T-helper 2 cell treated with Interferon-gamma antibody and Interleukin-4, amounts not matched to agents 5 μg/mL and 100 μg/mL, for 36 hours (primary cell): ENCODE measurements around the gene RAB36.

Experiments
- DNase-seq: peaks from one replicate; pipeline ENCODE4 v3.0.0; 2021; ENCODE audit warnings: low spot score
- H3K27ac Mint-ChIP-seq: one replicate; pipeline ENCODE4 v1.8.0; 2021; ENCODE audit warnings: mild to moderate bottlenecking, mixed read lengths
- H3K27me3 Mint-ChIP-seq: one replicate; pipeline ENCODE4 v1.8.0; 2021; ENCODE audit warnings: low read depth, mixed read lengths
- H3K36me3 Mint-ChIP-seq: one replicate; pipeline ENCODE4 v1.8.0; 2021; ENCODE audit warnings: low read depth, mixed read lengths
- H3K4me1 Mint-ChIP-seq: one replicate; pipeline ENCODE4 v1.8.0; 2021; ENCODE audit warnings: low read depth, mixed read lengths
- H3K4me3 Mint-ChIP-seq: one replicate; pipeline ENCODE4 v1.8.0; 2022; ENCODE audit warnings: mild to moderate bottlenecking, moderate library complexity, mixed read lengths
- H3K9me3 Mint-ChIP-seq: one replicate; pipeline ENCODE4 v1.8.0; 2021; ENCODE audit warnings: mixed read lengths

Gene RAB36

GRCh38 chr22:23113067-23113846 lies 32.0 kb upstream of the RAB36 start:
- no peak overlapping the region for H3K27ac Mint-ChIP-seq
- H3K27me3 Mint-ChIP-seq, result no peaks in the 10 kb centered on the region
- no peaks in the 10 kb centered on the region for H3K4me1 Mint-ChIP-seq
- no peaks in the 10 kb centered on the region for H3K36me3 Mint-ChIP-seq
- no peaks in the 10 kb centered on the region for H3K9me3 Mint-ChIP-seq
- no peak for DNase-seq
- no peak overlapping the region for H3K4me3 Mint-ChIP-seq

- no peak overlapping the region for H3K4me3 Mint-ChIP-seq
- no peaks in the 10 kb centered on the region for H3K4me1 Mint-ChIP-seq
- no peaks in the 10 kb centered on the region for H3K36me3 Mint-ChIP-seq
- DNase-seq, result no peak
- no peak overlapping the region for H3K27ac Mint-ChIP-seq
- H3K9me3 Mint-ChIP-seq, result no peaks in the 10 kb centered on the region
- H3K27me3 Mint-ChIP-seq, result no peaks in the 10 kb centered on the region
Observed at GRCh38 chr22:23113847-23114720, 31.2 kb upstream of the RAB36 start.

DNA sequence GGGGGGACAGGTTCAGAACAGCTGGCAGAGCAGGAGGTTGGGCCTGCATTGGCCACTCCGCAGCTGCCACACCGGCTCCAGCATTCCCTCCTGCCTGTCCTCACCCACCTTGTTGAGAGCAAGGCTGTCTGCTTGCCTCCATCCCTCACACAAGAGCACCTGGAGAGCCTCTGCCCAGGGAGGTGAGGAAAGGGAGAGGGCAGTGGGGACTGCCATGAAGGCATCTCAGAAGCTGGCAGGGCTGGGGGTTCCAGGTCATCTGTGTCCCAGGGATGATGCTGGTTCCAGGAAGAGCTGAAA lies 30.6 kb upstream of the RAB36 start:
- H3K27ac Mint-ChIP-seq, result no peak overlapping the region
- DNase-seq, result no peak
- H3K27me3 Mint-ChIP-seq, result no peaks in the 10 kb centered on the region
- H3K9me3 Mint-ChIP-seq, result no peaks in the 10 kb centered on the region
- peaks cover 5% of the 10 kb centered on the region for H3K4me1 Mint-ChIP-seq
- H3K36me3 Mint-ChIP-seq, result no peaks in the 10 kb centered on the region
- no peak overlapping the region for H3K4me3 Mint-ChIP-seq

DNA sequence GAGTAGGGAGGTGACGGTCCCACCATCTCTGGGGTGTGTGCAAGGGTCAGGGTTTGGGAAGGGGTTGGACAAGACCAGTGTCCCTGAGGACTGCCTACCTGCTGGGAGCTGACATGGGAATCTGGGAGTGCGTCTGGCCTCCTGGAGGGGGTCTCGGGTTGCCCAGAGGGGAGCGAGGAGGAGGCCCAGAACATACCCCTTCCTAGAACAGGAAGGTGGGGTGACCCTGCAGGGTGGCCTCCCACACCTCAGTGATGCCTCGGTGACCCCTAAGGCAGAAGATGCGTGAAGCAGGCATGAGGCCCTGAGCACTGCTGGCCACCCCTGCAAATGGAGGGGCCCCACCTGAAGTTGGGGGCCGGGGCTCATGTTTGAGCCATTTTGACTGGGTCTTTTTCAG lies 29.9 kb upstream of the RAB36 start:
- H3K36me3 Mint-ChIP-seq, result no peaks in the 10 kb centered on the region
- H3K27ac Mint-ChIP-seq, result no peak overlapping the region
- H3K27me3 Mint-ChIP-seq, result no peaks in the 10 kb centered on the region
- H3K4me3 Mint-ChIP-seq, result no peak overlapping the region
- H3K4me1 Mint-ChIP-seq, result peaks cover 9% of the 10 kb centered on the region
- H3K9me3 Mint-ChIP-seq, result no peaks in the 10 kb centered on the region
- DNase-seq, result no peak

DNA sequence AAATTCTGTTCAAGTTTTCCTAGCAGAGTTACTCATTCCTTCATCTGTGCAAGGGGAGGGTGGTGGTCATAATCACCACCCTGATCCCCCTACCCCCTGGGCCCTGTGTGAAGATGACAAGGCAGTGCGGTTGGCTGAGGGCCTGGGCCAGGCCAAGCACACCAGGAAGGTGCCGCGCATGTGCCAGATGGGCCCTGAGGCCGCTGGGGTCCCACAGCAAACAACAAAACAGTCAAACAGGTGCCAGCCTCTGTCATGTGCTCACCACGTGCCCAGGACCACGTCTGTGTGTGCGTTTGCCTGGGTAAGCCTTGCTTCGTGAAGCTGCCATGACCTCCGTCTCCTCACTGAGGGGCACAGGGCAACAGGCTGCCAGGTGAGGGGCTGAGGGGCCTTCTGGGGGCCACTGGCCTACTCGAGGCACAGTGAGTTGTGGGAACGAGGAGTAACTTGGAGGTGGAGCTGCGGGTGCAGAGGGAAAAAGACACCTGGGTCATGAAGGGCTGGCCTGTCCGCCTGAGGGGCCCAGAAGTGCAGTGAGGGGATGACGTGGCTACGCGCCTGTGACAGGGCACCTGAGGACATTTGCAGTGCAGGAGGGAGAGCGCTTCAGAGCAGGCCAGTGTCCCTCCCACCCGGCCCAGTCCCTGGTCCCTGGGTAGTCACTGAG lies 29.3 kb upstream of the RAB36 start:
- Mint-ChIP-seq H3K27ac (no peak overlapping the region), H3K4me1 (peaks cover 9% of the 10 kb centered on the region), H3K4me3 (no peak overlapping the region), H3K9me3 (no peaks in the 10 kb centered on the region), H3K36me3 (no peaks in the 10 kb centered on the region), H3K27me3 (no peaks in the 10 kb centered on the region)
- DNase-seq, result no peak

DNA sequence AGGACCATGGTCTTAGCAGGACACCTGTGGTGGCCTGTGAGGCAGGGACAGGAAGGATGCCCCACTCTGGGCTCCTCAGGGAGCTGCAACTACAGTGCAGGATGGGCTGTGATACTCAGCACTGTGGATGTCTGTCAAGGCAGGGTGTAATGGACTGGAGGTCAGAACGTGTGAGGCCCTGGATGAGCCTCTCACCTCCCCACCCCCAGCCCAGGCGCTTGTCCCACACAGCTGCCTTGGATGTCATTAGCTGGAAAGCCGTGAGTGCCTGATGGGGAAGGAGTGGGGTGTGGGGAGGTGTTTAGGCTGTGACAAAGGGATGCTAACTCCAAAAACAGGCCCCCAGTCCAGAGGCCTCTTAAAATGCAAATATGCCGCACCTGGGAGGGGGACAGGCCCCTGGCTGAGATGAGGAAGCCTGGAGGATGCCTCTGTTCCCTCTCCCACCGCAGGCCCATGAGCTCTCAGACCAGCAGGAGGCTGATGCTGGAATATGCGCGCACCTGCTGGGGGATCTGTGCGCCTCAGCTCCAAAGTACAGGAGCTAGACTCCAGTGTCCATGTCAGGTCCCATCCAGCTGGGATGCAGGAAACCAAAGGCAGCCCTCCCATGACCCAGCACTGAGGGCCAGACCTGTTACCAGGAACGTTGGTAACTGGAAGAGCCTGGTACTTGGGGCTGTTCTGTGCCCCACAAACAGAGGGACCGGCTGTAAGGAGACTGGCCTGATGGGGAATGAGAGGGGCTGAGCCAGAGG lies 28.6 kb upstream of the RAB36 start:
- Mint-ChIP-seq H3K27me3 (no peaks in the 10 kb centered on the region), H3K4me1 (peaks cover 9% of the 10 kb centered on the region), H3K9me3 (no peaks in the 10 kb centered on the region), H3K36me3 (no peaks in the 10 kb centered on the region), H3K27ac (no peak overlapping the region), H3K4me3 (no peak overlapping the region)
- DNase-seq, result no peak

- no peak overlapping the region for H3K27ac Mint-ChIP-seq
- H3K4me1 Mint-ChIP-seq, result peaks cover 9% of the 10 kb centered on the region
- DNase-seq, result no peak
- H3K4me3 Mint-ChIP-seq, result no peak overlapping the region
- no peaks in the 10 kb centered on the region for H3K27me3 Mint-ChIP-seq
- H3K36me3 Mint-ChIP-seq, result no peaks in the 10 kb centered on the region
- no peaks in the 10 kb centered on the region for H3K9me3 Mint-ChIP-seq
Observed at GRCh38 chr22:23117275-23117674, 28.0 kb upstream of the RAB36 start.

DNA sequence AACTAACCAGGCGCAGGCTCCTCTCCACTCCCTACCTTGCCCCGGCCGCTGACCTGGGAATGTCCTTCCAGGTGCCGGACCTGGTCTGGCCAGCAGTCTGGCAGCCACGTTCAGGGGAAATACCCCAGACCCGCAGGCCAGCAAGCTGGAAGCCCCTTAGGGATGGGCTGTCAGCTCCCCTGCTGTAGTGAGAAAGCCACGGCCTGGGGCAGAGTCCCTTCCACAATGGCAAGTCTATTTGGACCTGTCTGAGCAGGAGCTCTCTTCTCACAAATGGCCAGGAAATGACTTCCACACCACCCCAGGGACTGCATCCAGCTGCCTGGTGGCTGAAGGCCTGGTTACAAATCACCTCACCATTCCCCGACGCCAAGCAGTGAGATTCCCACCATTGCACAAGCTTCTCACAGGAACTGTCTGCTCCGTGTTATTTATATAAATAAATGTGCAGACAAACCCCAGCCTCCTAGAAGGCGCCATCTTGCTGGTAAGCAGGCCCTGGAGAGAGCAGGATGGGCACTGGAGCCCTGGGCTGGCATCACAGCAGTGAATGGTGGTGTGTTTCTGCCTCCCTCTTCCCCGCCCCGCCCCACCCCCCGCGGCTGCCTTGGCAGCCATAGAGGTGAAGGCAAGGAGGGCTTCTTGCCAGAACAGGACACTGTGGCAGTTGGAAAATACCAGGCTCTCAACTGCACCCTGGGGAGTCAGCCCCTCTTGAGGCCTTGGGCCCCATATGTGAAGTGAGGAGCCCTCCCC lies 27.2 kb upstream of the RAB36 start:
- H3K27ac Mint-ChIP-seq, result no peak overlapping the region
- DNase-seq, result no peak
- H3K9me3 Mint-ChIP-seq, result no peaks in the 10 kb centered on the region
- no peak overlapping the region for H3K4me3 Mint-ChIP-seq
- H3K27me3 Mint-ChIP-seq, result no peaks in the 10 kb centered on the region
- no peaks in the 10 kb centered on the region for H3K36me3 Mint-ChIP-seq
- peaks cover 9% of the 10 kb centered on the region for H3K4me1 Mint-ChIP-seq

GRCh38 chr22:23118647-23119493 lies 26.4 kb upstream of the RAB36 start:
- Mint-ChIP-seq H3K4me3 (peak overlapping the region; percentile 19), H3K9me3 (no peaks in the 10 kb centered on the region), H3K27ac (peak overlapping the region; percentile 75)

DNA sequence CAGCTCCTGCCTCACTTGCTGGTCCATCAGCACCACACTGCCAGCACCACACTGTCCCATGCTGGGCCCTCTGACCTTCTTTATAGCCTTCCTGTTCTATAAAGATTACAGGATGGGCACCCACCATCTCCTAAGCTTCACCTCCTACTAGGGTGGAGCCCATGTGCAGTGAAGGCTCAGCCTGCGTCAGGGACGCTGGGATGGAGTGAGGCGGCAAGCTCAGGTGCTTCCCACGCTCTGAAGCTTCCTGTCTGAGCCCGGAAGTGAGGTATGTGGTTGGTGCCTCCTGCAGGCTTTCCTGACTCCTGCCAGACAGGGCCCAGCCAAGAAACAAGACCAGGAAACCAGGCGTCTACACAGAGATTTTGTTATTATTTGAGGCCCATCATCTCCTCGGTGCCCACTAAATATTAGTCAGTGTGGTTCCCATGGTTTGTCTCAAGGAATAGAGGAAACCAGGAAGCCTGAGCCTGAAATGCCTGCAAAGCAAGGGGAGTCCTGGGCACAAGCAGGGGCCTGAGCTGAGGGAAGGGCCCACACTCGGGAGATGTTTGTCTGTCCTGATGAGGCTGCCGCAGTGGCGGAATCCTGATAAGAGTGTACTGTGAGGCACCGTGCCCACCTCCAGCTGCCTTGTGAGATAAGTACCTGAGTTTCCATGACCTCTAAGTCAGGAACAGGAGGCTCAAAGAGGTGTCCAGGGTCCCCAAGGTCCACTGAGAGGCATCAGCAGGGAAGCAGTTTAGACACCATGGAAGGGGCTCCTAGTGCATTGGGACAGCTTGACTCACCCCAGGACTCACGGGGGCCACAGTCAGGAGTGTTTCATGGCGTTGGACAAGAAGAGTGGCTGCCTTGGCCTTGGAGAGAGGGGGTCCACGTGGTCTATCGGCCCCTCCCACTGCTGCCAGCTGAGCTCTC lies 25.5 kb upstream of the RAB36 start:
- Mint-ChIP-seq H3K36me3 (no peaks in the 10 kb centered on the region), H3K27me3 (no peaks in the 10 kb centered on the region), H3K27ac (peak overlapping the region; percentile 75), H3K9me3 (no peaks in the 10 kb centered on the region), H3K4me3 (peak overlapping the region; percentile 19), H3K4me1 (peaks cover 9% of the 10 kb centered on the region)
- DNase-seq, result peak; percentile 30

More at GRCh38 chr22:23118647-23119493, 26.4 kb upstream of the RAB36 start:
- Mint-ChIP-seq H3K4me1 (peaks cover 9% of the 10 kb centered on the region), H3K36me3 (no peaks in the 10 kb centered on the region), H3K27me3 (no peaks in the 10 kb centered on the region)
- no peak for DNase-seq

DNA sequence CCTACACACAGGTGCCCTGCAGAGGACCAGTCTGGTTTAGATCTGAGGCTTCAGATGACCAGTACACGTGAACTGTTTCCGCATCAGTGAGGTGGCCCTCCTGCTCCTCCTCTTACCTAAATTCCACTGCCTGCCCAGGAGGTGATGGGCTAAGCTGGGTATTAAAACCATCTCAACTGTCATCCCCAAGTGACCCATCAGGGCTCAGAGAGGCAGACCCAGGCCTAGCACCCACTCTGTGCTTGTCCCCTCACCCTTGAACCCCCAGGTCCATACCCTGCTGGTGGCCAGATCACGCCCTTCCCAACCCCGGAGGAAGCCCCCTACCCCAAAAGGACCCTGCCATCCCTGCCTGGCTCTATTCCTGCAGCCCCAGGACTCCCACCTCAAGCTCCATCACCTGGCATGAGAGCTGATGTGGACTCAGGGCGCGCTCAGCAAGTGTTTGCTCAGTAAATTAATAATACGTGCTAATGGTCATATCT lies 24.8 kb upstream of the RAB36 start:
- no peak for DNase-seq
- no peaks in the 10 kb centered on the region for H3K9me3 Mint-ChIP-seq
- H3K36me3 Mint-ChIP-seq, result no peaks in the 10 kb centered on the region
- H3K27me3 Mint-ChIP-seq, result no peaks in the 10 kb centered on the region
- H3K4me1 Mint-ChIP-seq, result peaks cover 9% of the 10 kb centered on the region
- peak overlapping the region; percentile 10 for H3K27ac Mint-ChIP-seq
- no peak overlapping the region for H3K4me3 Mint-ChIP-seq

GRCh38 chr22:23121000-23121421 lies 24.3 kb upstream of the RAB36 start:
- H3K36me3 Mint-ChIP-seq, result no peaks in the 10 kb centered on the region
- H3K27ac Mint-ChIP-seq, result no peak overlapping the region
- H3K4me3 Mint-ChIP-seq, result no peak overlapping the region
- DNase-seq, result no peak
- no peaks in the 10 kb centered on the region for H3K27me3 Mint-ChIP-seq
- no peaks in the 10 kb centered on the region for H3K9me3 Mint-ChIP-seq
- H3K4me1 Mint-ChIP-seq, result peaks cover 9% of the 10 kb centered on the region
